Stomach (tissue), 4 donors: ENCODE data around the gene PRDX2.

Source experiments
- EP300 ChIP-seq: sonication (generic); formaldehyde crosslinking; IDR thresholded peaks from one replicate; pipeline ENCODE4 v1.6.1; 2017; ENCODE audit warnings: antibody characterized with exemption
- POLR2A ChIP-seq, 4 donors: fragments of 450-650 bp; IDR thresholded peaks; one replicate each; pipeline ENCODE4 v1.6.1; 2016; ENCODE audit warnings: antibody characterized with exemption in 4 of 4, control low read depth in 2 of 4, mild to moderate bottlenecking in 1 of 4, moderate library complexity in 1 of 4
- TF ChIP-seq, protein P1 (sequence below), 7 experiments: fragments of 450-650 bp in 4 of 7; fragments of 200-600 bp in 3 of 7; sonication (generic) in 3 of 7; IDR thresholded peaks; one replicate each; pipeline ENCODE4 v1.5.1; 2016 to 2019; ENCODE audit warnings: antibody characterized with exemption in 7 of 7, control low read depth in 2 of 7, mild to moderate bottlenecking in 1 of 7

DNA sequence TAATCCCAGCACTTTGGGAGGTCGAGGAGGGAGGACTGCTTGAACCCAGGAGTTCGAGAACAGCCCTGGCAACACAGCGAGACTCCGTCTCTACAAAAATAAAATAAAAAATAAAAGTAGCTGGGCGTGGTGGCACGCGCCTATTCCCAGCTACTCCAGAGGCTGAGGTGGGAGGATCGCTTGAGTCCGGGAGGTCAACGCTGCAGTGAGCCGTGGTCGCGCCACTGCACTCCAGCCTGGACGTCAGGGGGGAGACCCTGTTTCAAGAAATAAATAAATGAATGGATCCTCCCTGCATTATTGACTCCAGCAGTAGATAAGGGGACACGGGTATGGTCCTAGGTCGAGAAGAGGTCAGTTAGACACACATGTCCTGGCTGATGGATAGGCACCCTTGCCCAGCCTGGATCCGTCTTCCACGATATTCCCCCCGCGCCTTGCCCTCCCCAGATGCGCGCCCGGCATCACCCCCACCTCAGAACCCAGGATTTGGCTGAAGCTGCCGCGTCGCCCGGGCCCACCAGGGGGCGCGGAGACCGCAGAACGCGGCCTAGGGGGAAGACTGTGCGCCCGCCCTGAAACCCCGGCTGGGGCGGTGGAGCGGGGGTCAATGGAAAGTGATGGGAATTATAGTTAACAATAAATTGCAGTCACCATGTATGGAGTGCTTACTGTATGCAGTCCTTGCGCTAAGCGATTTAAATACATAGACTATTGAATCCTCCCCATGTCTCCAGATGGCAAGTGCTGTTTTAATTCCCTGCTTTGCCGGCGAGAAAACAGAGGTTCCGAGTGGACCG lies 24.2 kb downstream of the PRDX2 start:
- TF ChIP-seq, protein P1, sequence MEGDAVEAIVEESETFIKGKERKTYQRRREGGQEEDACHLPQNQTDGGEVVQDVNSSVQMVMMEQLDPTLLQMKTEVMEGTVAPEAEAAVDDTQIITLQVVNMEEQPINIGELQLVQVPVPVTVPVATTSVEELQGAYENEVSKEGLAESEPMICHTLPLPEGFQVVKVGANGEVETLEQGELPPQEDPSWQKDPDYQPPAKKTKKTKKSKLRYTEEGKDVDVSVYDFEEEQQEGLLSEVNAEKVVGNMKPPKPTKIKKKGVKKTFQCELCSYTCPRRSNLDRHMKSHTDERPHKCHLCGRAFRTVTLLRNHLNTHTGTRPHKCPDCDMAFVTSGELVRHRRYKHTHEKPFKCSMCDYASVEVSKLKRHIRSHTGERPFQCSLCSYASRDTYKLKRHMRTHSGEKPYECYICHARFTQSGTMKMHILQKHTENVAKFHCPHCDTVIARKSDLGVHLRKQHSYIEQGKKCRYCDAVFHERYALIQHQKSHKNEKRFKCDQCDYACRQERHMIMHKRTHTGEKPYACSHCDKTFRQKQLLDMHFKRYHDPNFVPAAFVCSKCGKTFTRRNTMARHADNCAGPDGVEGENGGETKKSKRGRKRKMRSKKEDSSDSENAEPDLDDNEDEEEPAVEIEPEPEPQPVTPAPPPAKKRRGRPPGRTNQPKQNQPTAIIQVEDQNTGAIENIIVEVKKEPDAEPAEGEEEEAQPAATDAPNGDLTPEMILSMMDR (IDR thresholded peaks at IDR 0.05): peak in 5 of 7 experiments; percentile 88 to 97 (median 96)
- TF ChIP-seq POLR2A (IDR thresholded peaks at IDR 0.05) (no peak), EP300 (no peak)
